PC-3 (cell line): ENCODE data around the gene TATDN3. TPM values are rescaled to one million over a fixed set of nuclear protein-coding genes. Genes with fewer than 3 reads are reported as not detected.
A peak's percentile ranks its signal among the peaks of the same experiment; 100 is the strongest.

ENCODE experiments used
- ATAC-seq: fragments of 200-7000 bp; cut with Tn5 transposase; 2 replicates; pipeline ENCODE4 v1.9.1; 2020; ENCODE audit warnings: mild to moderate bottlenecking, moderate library complexity
- BruUV-seq: library from RNA; stranded (reverse); fragments of 400-500 nt; replicated peaks from 2 replicates; lab custom pipeline; 2021; lab: Mats Ljungman, UMichigan
- CTCF ChIA-PET: fragments of 300-600 bp; sonication (Branson Sonifier 250); formaldehyde crosslinking; loops from one replicate; lab custom pipeline; 2022; ENCODE audit warnings: antibody characterized with exemption; lab: Charles Lee
- POLR2A ChIA-PET: fragments of 300-600 bp; sonication (Branson Sonifier 250); formaldehyde crosslinking; loops from one replicate; lab custom pipeline; 2022; ENCODE audit warnings: antibody characterized with exemption; ENCODE audit not compliant: unreplicated experiment; lab: Charles Lee
- DNase-seq: peaks from one replicate; pipeline ENCODE4 v3.0.0-alpha.2; 2015
- H2AFZ ChIP-seq: fragments of 300-600 bp; sonication (generic); 2 replicates; pipeline ENCODE4 v1.6.0; 2016; ENCODE audit warnings: antibody characterized with exemption, low read length
- H3F3A ChIP-seq: fragments of 300-600 bp; sonication (generic); one replicate; pipeline ENCODE4 v1.6.0; 2017; ENCODE audit warnings: antibody characterized with exemption, low read length, control low read depth, mild to moderate bottlenecking; ENCODE audit not compliant: unreplicated experiment
- H3K27ac ChIP-seq: fragments of 300-600 bp; sonication (generic); 2 replicates; pipeline ENCODE4 v1.5.1; 2016; ENCODE audit warnings: mild to moderate bottlenecking, low read length
- H3K27me3 ChIP-seq: fragments of 300-600 bp; sonication (generic); 2 replicates; pipeline ENCODE4 v1.6.1; 2016; ENCODE audit warnings: low read length, mixed read lengths
- H3K36me3 ChIP-seq: fragments of 300-600 bp; sonication (generic); 2 replicates; pipeline ENCODE4 v1.6.1; 2016; ENCODE audit warnings: low read depth, mixed run types, low read length, mixed read lengths
- H3K4me1 ChIP-seq: fragments of 300-600 bp; sonication (generic); 2 replicates; pipeline ENCODE4 v1.5.1; 2016; ENCODE audit warnings: low read length; ENCODE audit not compliant: insufficient read depth
- H3K4me2 ChIP-seq: fragments of 300-600 bp; sonication (generic); 2 replicates; pipeline ENCODE4 v1.6.0; 2016; ENCODE audit warnings: low read length
- H3K4me3 ChIP-seq: fragments of 300-600 bp; sonication (generic); 2 replicates; pipeline ENCODE4 v1.5.1; 2016; ENCODE audit warnings: mild to moderate bottlenecking, low read length, mixed read lengths
- H3K79me2 ChIP-seq: fragments of 300-600 bp; sonication (generic); 2 replicates; pipeline ENCODE4 v1.6.1; 2017; ENCODE audit warnings: low read length, mixed read lengths
- H3K9ac ChIP-seq: fragments of 300-600 bp; sonication (generic); 2 replicates; pipeline ENCODE4 v1.6.0; 2016; ENCODE audit warnings: mild to moderate bottlenecking, low read length
- H3K9me2 ChIP-seq: fragments of 300-600 bp; sonication (generic); replicated peaks from 2 replicates; pipeline ENCODE4 v1.6.1; 2016; ENCODE audit warnings: mixed run types, low read length, mixed read lengths
- H3K9me3 ChIP-seq: fragments of 300-600 bp; sonication (generic); 2 replicates; pipeline ENCODE4 v1.6.1; 2016; ENCODE audit warnings: low read length, mixed read lengths
- H4K20me1 ChIP-seq: fragments of 300-600 bp; sonication (generic); 2 replicates; pipeline ENCODE4 v1.6.1; 2016; ENCODE audit warnings: low read length, mixed read lengths
- CTCF ChIP-seq: fragments of 300-600 bp; sonication (generic); conservative IDR thresholded peaks from 2 replicates; pipeline ENCODE4 v1.5.1; 2017; ENCODE audit warnings: antibody characterized with exemption, low read depth, mild to moderate bottlenecking, low read length
- EZH2 ChIP-seq: fragments of 300-600 bp; sonication (generic); IDR thresholded peaks from one replicate; pipeline ENCODE4 v1.6.1; 2017; ENCODE audit warnings: antibody characterized with exemption, mild to moderate bottlenecking, low read length; ENCODE audit not compliant: unreplicated experiment
- EZH2phosphoT487 ChIP-seq: fragments of 300-600 bp; sonication (generic); IDR thresholded peaks from 2 replicates; pipeline ENCODE4 v1.6.1; 2018; ENCODE audit warnings: mild to moderate bottlenecking, antibody characterized with exemption, low read length, borderline replicate concordance
- intact Hi-C: fragments of 100-400 bp; cut with micrococcal nuclease; formaldehyde crosslinking; loops from 2 replicates; pipeline ENCODE4 v1.9.0; 2023
- total RNA-seq: library from RNA; depleted of rRNA; stranded (reverse); fragments of >200 nt; gene quantifications from 2 replicates; pipeline ENCODE4 v1.2.3, GENCODE V29; 2014

Gene TATDN3
- total RNA-seq, 1 experiment from 2014 or later: 12.7 TPM

GRCh38 chr1:212805767-212806166 is 14.1 kb downstream of the TATDN3 start:
- Histone ChIP-seq H3K36me3 (peaks cover 8% of the 10 kb centered on the region; the same call in 1 of the 2 replicates), H3K9ac (no peak overlapping the region), H3K9me2 (no peaks in the 10 kb centered on the region), H3K79me2 (no peaks in the 10 kb centered on the region), H3F3A (no peaks in the 10 kb centered on the region), H3K27ac (no peak overlapping the region), H3K27me3 (no peaks in the 10 kb centered on the region), H3K9me3 (no peaks in the 10 kb centered on the region), H3K4me3 (no peak overlapping the region), H4K20me1 (no peaks in the 10 kb centered on the region), H3K4me1 (no peaks in the 10 kb centered on the region), H2AFZ (no peak overlapping the region), H3K4me2 (no peak overlapping the region)
- no TSS peak for BruUV-seq
- intact Hi-C loops: no loop called here
- DNase-seq: no peak
- ATAC-seq: no peak
- CTCF ChIA-PET: no interaction called here
- TF ChIP-seq EZH2phosphoT487 (no peak), CTCF (no peak), EZH2 (no peak)
- POLR2A ChIA-PET: no interaction called here

GRCh38 chr1:212814537-212815334 is 23.0 kb downstream of the TATDN3 start:
- CTCF ChIA-PET: no interaction called here

More at GRCh38 chr1:212814537-212815334, 23.0 kb downstream of the TATDN3 start:
- H3K4me2 ChIP-seq: no peak overlapping the region
- no peaks in the 10 kb centered on the region for H3K79me2 ChIP-seq
- intact Hi-C loops: no loop called here
- no peak for TF ChIP-seq EZH2phosphoT487
- no peak for TF ChIP-seq EZH2
- peak; percentile 51; the same call in 1 of the 2 replicates for TF ChIP-seq CTCF
- H2AFZ ChIP-seq: no peak overlapping the region
- no peaks in the 10 kb centered on the region for H3K27me3 ChIP-seq
- DNase-seq: peak; percentile 26
- no peak overlapping the region for H3K27ac ChIP-seq
- POLR2A ChIA-PET: no interaction called here
- H3K4me3 ChIP-seq: no peak overlapping the region
- no peaks in the 10 kb centered on the region for H4K20me1 ChIP-seq
- no peaks in the 10 kb centered on the region for H3F3A ChIP-seq
- no peak overlapping the region for H3K9ac ChIP-seq
- no peaks in the 10 kb centered on the region for H3K9me2 ChIP-seq
- ATAC-seq: no peak; the same call in 1 of the 2 replicates
- H3K4me1 ChIP-seq: peaks cover 11% of the 10 kb centered on the region
- no TSS peak for BruUV-seq
- no peaks in the 10 kb centered on the region for H3K36me3 ChIP-seq
- no peaks in the 10 kb centered on the region for H3K9me3 ChIP-seq
